Endothelial cell of umbilical vein (primary cell): ENCODE data around the gene CLRN3.

Experiments
- EZH2 ChIP-seq: IDR thresholded peaks from 2 replicates; pipeline ENCODE4 v1.6.1; 2012; ENCODE audit warnings: borderline replicate concordance, low read depth, mild to moderate bottlenecking, moderate library complexity, low read length, inconsistent platforms; ENCODE audit not compliant: severe bottlenecking
- FOS ChIP-seq: IDR thresholded peaks from 2 replicates; pipeline ENCODE4 v1.6.1; 2011; ENCODE audit warnings: mild to moderate bottlenecking, low read length, moderate library complexity, borderline replicate concordance; ENCODE audit not compliant: insufficient read depth
- GATA2 ChIP-seq: IDR thresholded peaks from 2 replicates; pipeline ENCODE4 v1.7.0; 2011; ENCODE audit warnings: low read depth, mild to moderate bottlenecking, moderate library complexity, mixed read lengths, low read length; ENCODE audit not compliant: insufficient read length, insufficient read depth
- JUN ChIP-seq: IDR thresholded peaks from 2 replicates; pipeline ENCODE4 v1.6.1; 2011; ENCODE audit warnings: borderline replicate concordance, low read depth; ENCODE audit not compliant: insufficient read length, insufficient read depth
- MYC ChIP-seq: IDR thresholded peaks from one replicate; pipeline ENCODE4 v1.6.1; 2011; ENCODE audit warnings: mild to moderate bottlenecking, low read depth, low read length
- POLR2A ChIP-seq: IDR thresholded peaks from 2 replicates; pipeline ENCODE4 v1.6.1; 2012; ENCODE audit warnings: low read depth, mild to moderate bottlenecking, control low read depth, low read length
- POLR2AphosphoS5 ChIP-seq: IDR thresholded peaks from 2 replicates; pipeline ENCODE4 v1.6.1; 2012; ENCODE audit warnings: low read depth, mild to moderate bottlenecking, control low read depth, low read length, moderate library complexity; ENCODE audit not compliant: insufficient read depth
- TF ChIP-seq, protein P1 (sequence below), 2 donors: IDR thresholded peaks; 1 replicate in 1 of 2; 2 replicates in 1 of 2; pipeline ENCODE4 v1.5.1; 2011; ENCODE audit warnings: low read length in 2 of 2, mild to moderate bottlenecking in 2 of 2, moderate library complexity in 2 of 2, control low read depth in 1 of 2, inconsistent platforms in 1 of 2, low read depth in 1 of 2; ENCODE audit not compliant: insufficient read depth in 1 of 2; ENCODE audit errors: extremely low read depth in 1 of 2

DNA sequence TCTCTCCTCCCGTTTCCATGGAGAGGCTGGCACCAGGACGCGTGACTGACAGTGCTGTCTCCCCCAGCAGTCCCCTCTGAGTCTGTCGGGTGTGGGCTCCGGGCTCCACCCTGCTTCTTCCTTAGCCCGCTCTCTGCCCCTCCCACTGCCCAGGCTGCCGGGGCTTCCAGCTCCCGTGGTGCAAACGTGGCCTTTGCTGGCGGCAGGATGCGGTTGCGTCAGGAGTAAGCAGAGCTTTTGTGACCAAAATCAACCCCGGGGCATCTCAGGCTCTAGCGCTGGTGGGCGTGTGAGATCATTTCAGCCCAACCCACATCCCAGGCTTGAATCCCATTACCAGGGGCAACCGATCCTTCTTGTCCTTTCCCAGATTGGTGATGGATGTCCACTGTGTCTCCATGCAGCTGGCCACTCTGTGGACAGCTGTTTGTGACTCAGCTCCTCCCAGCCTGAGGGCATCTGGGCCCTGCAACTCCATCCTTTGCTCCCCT, 42.4 kb upstream of the CLRN3 start:
- TF ChIP-seq, protein P1, sequence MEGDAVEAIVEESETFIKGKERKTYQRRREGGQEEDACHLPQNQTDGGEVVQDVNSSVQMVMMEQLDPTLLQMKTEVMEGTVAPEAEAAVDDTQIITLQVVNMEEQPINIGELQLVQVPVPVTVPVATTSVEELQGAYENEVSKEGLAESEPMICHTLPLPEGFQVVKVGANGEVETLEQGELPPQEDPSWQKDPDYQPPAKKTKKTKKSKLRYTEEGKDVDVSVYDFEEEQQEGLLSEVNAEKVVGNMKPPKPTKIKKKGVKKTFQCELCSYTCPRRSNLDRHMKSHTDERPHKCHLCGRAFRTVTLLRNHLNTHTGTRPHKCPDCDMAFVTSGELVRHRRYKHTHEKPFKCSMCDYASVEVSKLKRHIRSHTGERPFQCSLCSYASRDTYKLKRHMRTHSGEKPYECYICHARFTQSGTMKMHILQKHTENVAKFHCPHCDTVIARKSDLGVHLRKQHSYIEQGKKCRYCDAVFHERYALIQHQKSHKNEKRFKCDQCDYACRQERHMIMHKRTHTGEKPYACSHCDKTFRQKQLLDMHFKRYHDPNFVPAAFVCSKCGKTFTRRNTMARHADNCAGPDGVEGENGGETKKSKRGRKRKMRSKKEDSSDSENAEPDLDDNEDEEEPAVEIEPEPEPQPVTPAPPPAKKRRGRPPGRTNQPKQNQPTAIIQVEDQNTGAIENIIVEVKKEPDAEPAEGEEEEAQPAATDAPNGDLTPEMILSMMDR (IDR thresholded peaks at IDR 0.05; ENCODE audit: extremely low read depth in 1 of 2, insufficient read depth in 1 of 2, low read depth in 1 of 2, low read length in 2 of 2) = no peak
- TF ChIP-seq MYC (no peak), POLR2A (no peak), POLR2AphosphoS5 (no peak), JUN (no peak), EZH2 (no peak), GATA2 (no peak), FOS (no peak)
